MM.1S (cell line): ENCODE measurements around the gene RBFOX1.

ENCODE experiments used
- EZH2 ChIP-seq: fragments of 300-600 bp; sonication (generic); optimal IDR thresholded peaks from 2 replicates; pipeline ENCODE3; 2017; ENCODE audit warnings: low read depth, mild to moderate bottlenecking, antibody characterized with exemption, low read length, mixed read lengths
- TF ChIP-seq, protein P1 (sequence below): fragments of 300-600 bp; sonication (generic); IDR thresholded peaks from 2 replicates; pipeline ENCODE4 v1.5.1; 2016; ENCODE audit warnings: antibody characterized with exemption, low read length, mixed read lengths

DNA sequence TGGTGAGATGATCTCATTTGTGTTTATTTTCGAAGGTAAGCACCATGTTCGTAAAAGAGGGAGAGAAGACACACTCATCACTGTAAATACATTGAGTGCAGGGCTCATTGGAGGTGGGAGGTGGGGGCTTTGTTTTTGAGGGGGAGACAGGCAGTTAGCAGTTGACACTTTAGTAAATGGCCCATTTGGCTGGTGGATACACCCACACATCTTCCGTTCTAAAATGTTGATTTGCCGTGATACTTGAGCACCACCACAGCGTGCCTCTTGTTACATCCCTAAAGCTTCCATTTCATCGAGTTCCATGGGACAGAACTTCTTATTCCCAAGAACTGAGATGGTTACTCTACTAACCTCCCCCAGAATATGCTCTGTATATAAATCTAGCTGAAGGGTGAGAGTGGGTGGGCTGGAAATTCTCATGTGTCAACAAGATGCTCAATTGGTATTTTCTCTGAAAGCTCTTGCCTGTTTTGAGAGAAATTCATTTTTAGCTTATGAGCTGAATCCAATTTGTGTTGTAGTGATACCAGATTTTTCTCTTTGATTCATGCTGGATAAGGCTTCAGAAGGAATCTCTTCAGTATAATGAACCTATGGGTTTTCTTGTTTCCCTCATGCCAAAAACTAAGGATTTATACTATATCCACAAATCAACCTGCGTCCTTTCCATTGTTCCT, 314.3 kb downstream of the RBFOX1 start:
- TF ChIP-seq, protein P1, sequence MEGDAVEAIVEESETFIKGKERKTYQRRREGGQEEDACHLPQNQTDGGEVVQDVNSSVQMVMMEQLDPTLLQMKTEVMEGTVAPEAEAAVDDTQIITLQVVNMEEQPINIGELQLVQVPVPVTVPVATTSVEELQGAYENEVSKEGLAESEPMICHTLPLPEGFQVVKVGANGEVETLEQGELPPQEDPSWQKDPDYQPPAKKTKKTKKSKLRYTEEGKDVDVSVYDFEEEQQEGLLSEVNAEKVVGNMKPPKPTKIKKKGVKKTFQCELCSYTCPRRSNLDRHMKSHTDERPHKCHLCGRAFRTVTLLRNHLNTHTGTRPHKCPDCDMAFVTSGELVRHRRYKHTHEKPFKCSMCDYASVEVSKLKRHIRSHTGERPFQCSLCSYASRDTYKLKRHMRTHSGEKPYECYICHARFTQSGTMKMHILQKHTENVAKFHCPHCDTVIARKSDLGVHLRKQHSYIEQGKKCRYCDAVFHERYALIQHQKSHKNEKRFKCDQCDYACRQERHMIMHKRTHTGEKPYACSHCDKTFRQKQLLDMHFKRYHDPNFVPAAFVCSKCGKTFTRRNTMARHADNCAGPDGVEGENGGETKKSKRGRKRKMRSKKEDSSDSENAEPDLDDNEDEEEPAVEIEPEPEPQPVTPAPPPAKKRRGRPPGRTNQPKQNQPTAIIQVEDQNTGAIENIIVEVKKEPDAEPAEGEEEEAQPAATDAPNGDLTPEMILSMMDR: no peak
- TF ChIP-seq EZH2: no peak
